HG02943 (cell line): Measurements from ENCODE around the gene PDIA5.

Source experiments
- ATAC-seq: cut with Tn5 transposase; IDR thresholded peaks from one replicate; pipeline ENCODE4 v1.9.1; 2021; ENCODE audit warnings: mild to moderate bottlenecking, low read depth, moderate library complexity; ENCODE audit not compliant: unreplicated experiment

The PDIA5 gene

DNA sequence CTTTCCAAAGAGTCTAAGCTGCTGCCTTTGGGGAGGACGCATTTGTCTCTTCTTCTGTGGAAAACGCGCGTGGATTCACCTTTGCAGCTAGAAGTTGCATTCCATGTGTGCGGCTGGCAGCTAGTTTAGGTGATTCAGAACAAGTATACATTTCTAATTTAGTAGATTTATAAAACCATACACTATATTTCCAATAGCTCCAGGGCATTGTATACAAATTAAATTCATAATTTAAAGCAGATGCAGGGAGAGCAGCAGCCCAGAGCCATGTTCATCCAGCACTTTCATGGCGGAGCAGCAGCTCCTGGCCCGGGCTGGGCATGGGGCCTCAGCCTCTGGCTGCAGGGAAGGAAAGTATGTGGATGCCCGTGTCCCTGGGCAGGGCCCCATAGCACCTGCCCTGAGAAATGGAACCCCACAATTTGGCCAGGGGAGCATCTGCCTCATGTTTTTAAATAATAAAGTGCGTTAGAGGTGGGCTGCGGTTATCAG lies 92.1 kb downstream of the PDIA5 start:
- ATAC-seq, result no peak

DNA sequence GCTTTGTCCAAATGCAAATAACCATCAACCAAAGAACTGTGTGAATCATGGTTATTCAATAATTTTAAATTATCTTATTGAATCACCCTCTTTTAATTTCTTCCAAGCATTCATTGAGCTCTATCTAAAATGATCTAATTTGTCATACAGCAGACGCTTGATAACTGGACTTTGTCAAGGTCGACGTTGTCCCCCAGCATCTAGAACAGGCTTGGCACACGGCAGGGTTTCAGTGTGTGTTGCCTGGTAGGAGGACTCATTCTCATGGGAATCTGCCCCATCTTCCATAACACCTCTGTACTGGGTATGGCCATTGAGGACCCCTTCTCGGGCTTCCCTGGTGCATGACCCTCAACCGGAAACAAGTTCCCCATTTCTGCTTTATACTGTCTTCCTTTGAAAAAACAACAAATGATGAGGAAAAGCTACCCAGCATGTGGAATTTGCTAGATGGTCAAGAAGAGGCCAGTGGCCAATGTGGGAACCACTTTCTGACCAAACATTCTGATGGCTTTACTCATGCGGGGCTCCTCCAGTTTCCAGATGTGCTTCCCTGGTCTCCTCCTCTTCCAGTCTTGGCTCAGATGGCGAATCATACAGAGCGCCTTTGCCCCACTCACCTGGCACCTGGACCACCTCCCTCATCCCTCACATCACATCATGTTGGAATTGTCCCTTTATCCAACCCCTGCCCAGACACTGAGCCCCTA lies 93.3 kb downstream of the PDIA5 start:
- ATAC-seq, result no peak

DNA sequence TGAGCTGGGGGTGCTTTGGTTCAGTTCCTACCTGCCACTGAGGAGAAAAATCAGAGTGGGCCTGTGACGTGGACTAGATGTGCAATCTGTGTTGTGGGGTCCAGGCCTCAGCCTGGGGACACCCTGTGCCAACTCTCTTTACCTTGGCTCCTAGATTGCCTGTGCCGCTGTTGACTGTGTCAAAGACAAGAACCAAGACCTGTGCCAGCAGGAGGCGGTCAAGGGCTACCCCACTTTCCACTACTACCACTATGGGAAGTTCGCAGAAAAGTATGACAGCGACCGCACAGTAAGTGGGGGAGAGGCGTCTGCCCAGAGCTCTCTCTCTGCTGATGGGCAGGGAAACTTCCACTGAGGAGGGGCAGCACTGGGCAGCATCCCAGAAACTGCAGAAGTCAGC lies 94.3 kb downstream of the PDIA5 start:
- no peak for ATAC-seq

DNA sequence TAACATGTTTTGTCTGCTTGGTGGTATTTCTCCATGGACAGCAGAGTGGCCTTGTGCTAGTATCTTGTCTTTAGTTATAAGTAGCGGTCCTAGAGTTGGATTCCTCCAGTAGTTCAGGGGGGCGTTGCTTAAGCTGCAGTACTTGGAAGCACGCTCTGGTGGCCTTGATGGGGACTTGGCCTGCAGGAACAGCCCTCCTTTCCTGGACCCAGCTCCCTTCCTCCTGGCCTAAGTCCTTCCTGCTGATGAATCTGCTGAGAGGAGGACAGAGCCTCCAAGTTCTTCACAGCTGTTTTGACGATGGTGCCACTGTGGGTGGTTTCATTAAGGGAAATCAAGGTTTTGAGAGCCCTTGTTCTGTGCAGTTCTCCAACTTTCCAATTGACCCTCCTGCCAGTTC lies 96.3 kb downstream of the PDIA5 start:
- no peak for ATAC-seq

DNA sequence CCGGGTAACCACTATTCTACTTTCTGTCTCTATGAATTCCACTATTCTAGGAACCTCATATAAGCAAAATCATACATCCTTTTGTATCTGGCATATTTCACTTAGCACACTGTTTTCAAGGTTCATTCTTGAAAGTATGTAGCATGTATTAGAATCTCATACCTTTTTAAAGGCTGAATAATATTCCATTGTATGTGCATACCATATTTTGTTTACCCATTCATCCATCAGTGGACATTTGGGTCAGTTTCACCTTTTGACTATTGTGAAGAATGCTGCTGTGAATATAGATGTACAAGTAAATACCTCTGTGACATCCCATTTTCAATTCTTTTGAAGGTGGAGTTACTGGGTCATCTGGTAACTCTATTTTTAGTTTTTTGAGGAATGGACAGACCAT lies 98.3 kb downstream of the PDIA5 start:
- no peak for ATAC-seq

DNA sequence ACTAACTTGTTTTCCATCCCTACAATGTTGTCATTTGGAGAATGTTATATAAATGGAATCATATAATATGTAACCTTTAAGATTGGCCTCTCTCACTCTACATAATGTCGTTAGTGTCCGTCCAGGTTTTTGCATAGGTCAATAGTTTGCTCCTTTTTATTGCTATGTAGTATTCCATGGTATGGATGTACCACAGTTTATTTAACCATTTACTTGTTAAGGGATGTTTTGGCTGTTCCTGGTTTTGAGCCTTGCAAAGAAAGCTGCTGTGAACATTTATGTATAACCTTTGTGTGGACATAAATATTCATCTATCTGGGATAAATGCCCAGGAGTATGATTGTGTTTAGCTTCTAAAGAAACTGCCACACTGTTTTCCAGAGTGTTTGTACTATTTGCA lies 100.9 kb downstream of the PDIA5 start:
- ATAC-seq, result no peak

DNA sequence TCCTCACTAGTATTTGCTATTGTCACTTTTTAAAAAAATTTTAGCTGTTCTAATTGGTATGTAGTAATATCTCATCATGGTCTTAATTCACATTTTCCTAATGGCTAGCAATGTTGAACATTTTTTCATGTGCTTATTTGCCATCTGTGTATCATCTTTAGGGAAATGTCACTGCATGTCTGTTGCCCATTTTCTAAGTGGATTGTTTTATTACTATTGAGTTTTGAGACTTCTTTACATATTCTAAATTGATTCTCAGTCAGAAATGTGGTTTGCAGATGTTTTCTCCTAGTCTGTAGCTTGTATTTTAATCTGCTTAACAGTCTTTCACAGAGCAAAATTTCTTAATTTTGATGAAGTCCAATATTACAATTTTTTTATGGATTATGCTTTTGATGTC lies 101.3 kb downstream of the PDIA5 start:
- ATAC-seq, result no peak

DNA sequence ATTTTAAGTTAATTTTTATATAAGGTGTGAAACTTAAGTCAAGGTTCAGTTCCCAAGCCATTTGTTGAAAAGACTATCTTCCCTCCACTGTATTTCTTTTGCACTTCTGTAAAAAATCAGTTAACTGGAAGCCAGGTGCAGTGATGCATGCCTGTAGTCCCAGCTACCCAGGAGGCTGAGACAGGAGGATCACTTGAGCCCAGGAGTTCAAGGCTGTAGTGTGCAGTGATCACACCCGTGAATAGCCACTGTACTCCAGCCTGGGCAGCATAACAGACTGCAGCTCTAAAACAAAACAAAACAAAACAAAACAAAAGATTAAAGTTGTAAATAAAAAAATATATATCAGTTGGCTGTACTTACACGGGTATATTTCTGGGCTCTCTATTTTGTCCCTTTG lies 101.8 kb downstream of the PDIA5 start:
- ATAC-seq, result no peak

DNA sequence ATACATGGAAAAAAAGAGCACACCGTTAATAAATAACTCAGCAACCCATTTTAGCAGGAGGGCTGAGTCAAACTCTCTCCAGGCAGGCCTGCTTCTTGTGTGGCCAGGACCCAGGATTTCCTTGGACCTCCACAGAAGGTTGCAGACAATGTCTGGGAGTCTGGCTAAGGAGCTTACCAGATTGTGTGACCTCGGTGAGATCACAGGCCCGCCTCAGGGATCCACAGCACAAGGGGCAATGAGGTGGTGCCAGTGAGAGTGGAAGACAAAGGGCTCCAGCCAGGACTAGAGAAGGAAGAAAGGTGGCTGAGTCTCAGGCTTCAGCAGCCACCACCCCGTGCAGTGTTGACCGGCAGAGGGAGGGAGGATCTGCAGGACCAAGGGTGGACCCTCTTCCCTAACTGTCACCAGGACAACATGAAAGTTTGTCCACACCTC lies 102.7 kb downstream of the PDIA5 start:
- no peak for ATAC-seq

DNA sequence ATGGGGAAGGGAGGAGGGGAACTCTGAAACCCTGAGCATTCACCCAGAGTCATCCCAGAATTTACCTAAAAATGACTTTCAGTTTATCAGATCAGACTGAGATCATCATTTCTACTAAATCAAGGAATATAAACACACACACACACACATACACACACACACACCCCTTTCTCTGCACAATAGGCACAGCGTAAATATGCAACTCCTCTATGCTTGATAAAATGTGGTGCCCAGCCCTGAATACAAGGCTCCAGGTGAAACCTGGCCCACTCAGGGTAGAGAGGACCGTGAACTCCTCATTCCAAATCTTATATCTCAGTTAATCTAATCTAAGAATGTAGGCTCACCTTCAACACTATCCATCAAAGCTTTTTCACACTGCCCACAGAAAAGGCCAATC lies 103.1 kb downstream of the PDIA5 start:
- ATAC-seq, result no peak

DNA sequence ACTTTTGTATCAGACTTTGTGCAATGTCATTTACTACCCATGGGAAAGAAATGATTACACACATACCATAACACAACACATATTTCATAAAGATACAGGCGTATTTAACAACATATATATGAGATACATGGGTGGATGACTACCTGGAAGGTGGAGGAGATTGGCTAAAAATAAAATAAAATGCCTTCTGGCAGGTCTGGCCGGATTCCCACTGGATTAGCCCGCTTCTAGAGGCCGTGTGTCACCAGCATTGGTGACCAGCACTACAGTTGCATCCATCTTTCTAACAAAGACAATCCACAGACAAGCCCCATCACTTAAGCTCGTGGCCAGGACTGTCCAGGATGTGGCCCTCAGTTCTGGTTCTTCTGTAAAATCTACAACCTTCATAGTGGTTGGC lies 114.0 kb downstream of the PDIA5 start:
- no peak for ATAC-seq

DNA sequence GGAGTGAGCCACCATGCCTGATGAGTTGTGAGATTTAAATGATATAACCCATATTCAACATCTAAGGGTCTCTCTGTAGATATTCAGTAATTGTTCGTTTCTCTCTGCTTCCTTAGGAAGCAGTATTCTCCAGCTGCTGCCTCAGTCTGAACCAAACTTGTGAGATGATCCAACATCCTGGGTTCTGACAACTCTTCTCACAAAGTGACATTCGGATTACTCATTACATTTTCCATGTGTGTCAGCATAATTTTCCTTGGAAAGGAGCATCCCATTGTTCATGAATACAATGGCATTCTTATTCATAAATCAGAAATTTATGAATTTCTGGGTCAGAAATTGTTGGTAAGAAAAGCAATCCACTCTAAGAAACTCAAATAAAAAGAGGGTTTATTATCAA lies 119.9 kb downstream of the PDIA5 start:
- ATAC-seq, result no peak

DNA sequence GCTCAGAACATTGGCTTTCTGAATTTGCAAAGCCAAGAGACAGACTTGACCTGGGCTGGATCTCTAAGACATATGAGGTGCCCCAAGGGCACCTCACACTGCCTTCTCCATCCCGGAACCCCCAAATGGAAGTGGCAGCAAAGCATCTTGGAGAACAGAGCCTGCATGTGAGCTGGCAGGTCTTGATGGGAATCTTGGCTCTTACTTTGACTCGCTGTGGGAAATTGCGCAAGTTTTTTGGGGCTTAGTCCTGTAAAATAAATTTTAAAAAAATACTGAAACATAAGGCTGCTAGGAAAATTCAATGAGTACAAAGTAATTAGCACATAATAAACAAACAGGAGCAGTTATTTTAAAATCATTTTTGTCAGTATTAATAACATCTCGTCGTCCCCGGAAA lies 121.2 kb downstream of the PDIA5 start:
- ATAC-seq, result no peak

DNA sequence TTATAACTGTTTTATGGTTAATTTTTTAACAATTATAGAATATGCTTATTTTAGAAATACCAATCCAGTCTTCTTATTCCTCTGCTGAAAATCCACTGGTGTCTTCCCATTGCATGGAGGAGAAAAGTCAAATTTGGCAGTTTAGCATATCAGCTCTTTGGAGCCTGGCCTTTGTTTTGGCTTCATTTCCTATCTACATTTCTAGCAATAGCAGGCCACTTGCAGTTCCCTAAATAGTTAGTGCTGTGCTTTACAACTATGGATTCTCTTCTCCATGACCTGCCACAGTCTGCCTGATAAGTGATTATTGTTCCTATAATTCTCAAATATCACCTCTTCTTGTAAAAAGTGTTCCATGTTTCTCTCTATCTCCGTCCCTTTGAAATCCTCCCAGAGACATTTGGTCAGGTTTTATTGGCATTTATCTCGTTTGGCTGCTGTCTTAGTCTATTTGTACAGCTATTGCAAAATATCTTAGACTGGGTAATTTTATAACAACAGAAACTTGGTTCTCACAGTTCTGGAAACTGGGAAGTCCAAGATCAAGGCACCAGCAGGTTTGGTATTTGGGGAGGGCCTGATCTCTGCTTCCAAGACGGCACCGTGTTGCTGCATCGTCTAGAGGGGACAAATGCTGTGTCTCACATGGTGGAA lies 126.8 kb downstream of the PDIA5 start:
- no peak for ATAC-seq

DNA sequence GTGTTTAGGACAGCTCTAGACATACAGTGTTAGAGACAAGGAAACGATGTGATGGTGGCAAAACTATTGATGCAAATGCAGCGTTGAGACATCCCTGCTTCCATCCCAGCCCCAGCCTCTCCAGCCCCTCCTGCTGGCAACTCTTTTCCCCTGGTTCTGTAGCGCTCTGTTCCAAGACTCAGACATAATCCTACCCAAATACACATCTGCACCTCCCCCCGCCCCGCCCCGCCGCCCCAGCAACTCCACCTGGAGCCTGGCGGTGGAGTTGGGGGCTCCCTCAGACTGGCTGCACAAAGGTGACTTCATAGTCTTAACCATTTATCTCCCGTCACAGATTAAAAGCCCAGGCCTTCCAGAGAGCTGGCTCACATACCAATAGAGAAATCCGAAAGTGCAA lies 127.7 kb downstream of the PDIA5 start:
- no peak for ATAC-seq

DNA sequence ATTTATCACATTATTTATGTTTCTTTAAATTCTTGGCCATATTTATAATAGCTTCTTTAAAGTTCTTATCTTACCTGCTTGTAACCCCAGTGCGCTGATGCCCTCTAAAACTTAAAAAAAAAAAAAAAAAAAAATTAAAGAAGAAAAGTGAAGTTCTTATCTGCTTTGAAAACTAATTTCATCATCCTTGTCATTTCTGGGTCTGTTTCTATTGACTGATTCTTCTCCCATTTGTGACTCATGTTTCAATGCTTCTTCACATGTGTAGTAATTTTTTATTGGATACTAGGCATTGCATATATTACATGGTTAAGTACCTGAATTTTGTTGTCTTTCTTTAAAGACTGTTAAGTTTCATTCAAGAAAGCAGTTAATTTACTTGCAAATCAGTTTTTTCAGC lies 131.5 kb downstream of the PDIA5 start:
- no peak for ATAC-seq

DNA sequence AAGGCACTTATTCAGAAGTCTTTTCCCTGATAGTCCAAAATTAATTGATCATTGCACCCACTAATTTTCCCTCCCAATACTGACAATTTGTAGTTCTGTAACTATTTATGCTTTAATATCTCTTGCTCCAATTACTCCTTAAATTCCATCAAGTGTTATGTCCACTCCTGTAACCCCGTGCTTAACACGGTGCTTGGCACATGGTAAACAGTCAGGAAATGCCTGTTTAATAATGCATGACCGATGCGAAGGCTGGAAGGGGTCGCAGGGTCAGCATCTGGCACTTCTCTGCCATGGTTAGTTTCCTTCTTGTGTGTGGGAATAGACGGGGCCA lies 134.4 kb downstream of the PDIA5 start:
- ATAC-seq, result no peak

DNA sequence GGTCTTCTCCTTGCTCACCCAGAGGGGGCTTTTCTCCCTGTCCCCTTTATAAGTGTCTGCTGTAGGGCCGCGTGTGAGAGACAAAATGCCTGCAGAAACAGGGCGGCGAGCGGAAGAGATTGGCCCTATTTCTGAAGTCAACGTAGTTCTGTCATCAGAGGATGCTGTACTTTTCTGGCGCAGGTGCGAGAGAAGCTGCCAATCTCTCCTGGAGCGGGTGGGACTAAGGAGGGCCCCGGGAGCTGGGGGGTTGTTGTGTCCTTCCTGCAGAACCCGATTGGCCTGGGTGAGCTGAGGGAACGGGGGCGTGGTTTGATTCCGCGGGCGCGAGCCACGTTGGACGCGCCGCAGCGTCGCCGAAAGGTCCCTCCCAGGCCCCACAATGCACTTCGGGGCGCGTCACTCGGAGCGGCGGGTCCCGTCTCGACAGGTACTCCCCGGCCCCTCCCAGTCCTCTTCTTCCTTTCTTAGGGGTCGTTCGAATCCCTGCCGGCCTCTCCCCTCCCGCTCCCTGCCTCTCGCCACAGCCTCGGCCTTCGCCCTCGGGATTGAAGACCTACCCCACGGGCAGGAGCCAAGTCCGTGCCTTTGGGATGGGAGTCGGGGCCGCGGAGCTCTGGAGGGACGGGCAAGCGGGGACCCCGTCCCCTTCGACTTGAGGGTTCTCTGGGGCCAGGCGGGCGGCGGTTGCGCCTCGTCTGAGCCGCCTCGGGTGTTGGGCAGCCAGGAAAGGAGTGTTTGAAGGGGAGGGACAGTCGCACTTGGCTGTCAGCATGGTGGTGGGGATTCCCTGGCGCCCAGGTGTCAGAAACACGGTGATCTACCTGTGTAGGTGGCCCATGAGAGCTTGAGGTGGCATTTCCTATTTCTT lies 135.0 kb downstream of the PDIA5 start, which contains the start of gene SEC22A:
TSS of gene SEC22A (plus strand) at position 387 of the 871 bp plus-strand sequence. CDS start 7,275 bp downstream, outside the sequence.
- peak; percentile 97 for ATAC-seq

DNA sequence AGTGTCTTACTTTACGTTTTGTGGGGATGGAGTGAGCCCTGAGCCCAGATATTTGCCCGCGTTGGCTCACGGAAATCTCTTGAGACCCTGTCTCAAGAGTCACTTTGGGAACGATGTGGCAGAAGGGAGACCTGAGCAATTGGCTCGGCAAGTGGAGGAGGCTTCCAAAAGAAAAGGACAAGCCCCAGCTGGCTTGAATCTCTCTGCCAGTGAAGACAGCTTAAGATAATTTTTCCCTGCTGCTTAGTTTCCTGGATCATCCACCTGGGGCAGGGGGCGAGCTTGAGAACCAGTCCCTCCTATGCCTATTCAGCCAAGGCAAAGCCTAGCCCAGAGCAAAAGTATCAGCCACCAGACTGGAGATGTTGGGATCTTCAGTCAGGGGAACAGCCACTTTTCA lies 135.6 kb downstream of the PDIA5 start:
- ATAC-seq, result no peak
